ENCODE data around the gene TNS1.

DNA sequence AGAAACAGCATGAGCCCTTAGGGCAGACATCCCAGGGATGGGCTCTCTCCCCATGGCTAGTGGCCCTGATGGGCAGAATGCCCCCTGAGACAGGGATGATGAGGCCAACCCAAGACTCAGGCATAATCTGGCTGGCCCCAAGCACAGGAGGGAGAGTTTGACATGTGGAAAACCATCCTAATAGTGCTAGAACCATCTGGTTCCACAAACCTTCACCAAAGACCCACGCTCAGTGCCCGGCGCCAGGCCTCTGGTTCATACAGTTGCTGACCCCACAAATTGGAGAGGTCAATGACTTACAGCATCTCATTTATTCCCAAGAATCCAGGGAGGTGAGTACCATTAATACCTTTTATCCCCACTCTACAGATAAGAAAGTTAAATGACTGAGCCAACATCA lies 95.5 kb downstream of the TNS1 start:
- TF ChIP-seq, protein P1, sequence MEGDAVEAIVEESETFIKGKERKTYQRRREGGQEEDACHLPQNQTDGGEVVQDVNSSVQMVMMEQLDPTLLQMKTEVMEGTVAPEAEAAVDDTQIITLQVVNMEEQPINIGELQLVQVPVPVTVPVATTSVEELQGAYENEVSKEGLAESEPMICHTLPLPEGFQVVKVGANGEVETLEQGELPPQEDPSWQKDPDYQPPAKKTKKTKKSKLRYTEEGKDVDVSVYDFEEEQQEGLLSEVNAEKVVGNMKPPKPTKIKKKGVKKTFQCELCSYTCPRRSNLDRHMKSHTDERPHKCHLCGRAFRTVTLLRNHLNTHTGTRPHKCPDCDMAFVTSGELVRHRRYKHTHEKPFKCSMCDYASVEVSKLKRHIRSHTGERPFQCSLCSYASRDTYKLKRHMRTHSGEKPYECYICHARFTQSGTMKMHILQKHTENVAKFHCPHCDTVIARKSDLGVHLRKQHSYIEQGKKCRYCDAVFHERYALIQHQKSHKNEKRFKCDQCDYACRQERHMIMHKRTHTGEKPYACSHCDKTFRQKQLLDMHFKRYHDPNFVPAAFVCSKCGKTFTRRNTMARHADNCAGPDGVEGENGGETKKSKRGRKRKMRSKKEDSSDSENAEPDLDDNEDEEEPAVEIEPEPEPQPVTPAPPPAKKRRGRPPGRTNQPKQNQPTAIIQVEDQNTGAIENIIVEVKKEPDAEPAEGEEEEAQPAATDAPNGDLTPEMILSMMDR (IDR thresholded peaks at IDR 0.05): no peak
- no peak for TF ChIP-seq POLR2A (IDR thresholded peaks at IDR 0.05)

Measured in lower leg skin (tissue), 3 donors.